ENCODE measurements around the gene PADI1. TPM values are rescaled to one million over a fixed set of nuclear protein-coding genes. Genes with fewer than 3 reads are reported as not detected.

Gene PADI1
- polyA plus RNA-seq, 1 experiment: not detected

DNA sequence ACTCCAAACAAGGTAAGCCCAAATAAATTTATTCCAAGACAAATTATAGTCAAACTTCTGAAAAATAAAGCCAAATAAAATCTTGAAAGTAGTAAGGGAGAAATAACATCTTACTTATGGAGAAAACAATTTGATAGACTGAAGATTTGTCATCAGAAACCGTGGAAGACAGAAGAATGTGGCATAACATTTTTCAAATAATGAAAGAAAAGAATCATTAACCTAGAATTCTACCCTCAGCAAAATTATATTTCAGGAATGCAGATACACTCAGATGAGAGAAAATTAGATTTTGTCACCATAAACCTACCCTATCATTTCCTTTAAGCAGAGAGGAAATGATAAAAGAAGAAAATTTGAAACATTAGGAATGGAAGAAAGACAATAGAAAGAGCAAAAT lies 27.3 kb upstream of the PADI1 start:
- CTCF ChIA-PET: no interaction called here
- POLR2A ChIA-PET: no interaction called here

DNA sequence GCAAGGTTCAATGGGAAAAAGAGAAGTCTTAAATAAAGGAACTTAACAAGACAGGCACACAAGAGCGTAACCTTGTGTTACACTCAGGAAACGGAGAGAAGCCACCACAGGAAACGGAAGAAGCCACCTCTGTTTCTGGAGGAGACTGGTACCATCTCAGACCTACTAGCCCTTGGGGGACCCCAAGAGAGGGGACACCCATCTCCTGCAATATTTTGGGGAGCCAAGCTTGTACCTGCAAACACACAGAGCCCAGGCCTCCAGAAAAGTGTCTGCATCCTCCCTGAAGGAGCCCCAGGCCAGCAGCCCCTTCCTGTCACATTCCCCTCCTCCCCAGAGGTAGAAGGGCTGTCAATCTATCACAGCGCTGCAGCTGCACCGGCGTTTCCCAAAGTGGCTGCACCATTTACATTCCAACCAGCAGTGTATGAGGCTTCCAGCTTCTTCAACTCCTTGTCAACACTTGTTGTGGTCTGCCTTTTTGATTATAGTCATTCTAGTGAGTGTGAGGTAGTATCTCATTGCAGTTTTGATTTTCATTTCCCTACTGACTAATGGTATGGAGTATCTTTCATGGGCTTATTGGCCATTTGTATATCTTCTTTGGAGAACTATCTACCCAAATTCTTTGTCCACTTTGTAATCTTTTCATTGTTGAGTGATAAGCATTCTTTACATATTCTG lies 23.0 kb upstream of the PADI1 start:
- POLR2A ChIA-PET: no interaction called here
- TF ChIP-seq, protein P1, sequence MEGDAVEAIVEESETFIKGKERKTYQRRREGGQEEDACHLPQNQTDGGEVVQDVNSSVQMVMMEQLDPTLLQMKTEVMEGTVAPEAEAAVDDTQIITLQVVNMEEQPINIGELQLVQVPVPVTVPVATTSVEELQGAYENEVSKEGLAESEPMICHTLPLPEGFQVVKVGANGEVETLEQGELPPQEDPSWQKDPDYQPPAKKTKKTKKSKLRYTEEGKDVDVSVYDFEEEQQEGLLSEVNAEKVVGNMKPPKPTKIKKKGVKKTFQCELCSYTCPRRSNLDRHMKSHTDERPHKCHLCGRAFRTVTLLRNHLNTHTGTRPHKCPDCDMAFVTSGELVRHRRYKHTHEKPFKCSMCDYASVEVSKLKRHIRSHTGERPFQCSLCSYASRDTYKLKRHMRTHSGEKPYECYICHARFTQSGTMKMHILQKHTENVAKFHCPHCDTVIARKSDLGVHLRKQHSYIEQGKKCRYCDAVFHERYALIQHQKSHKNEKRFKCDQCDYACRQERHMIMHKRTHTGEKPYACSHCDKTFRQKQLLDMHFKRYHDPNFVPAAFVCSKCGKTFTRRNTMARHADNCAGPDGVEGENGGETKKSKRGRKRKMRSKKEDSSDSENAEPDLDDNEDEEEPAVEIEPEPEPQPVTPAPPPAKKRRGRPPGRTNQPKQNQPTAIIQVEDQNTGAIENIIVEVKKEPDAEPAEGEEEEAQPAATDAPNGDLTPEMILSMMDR (IDR thresholded peaks at IDR 0.05; ENCODE audit: low read depth, low read length): no peak
- Histone ChIP-seq H3K4me3 (ENCODE audit: low read depth, low read length) (no peak overlapping the region), H3K27me3 (ENCODE audit: control insufficient read depth, insufficient read depth, low read length) (peaks cover 3% of the 10 kb centered on the region), H3K27ac (ENCODE audit: low read depth, low read length) (no peak overlapping the region), H3K9me3 (ENCODE audit: control insufficient read depth, insufficient read depth, low read length) (no peaks in the 10 kb centered on the region)
- no peak for DNase-seq (ENCODE audit: low read depth, low spot score)
- CTCF ChIA-PET: no interaction called here

More for the DNA sequence above, 27.3 kb upstream of the PADI1 start:
- Histone ChIP-seq H3K9me3 (ENCODE audit: control insufficient read depth, insufficient read depth, low read length) (peaks cover 4% of the 10 kb centered on the region; the same call in 1 of the 2 replicates), H3K27me3 (ENCODE audit: control insufficient read depth, insufficient read depth, low read length) (no peaks in the 10 kb centered on the region), H3K27ac (ENCODE audit: low read depth, low read length) (no peak overlapping the region), H3K4me3 (ENCODE audit: low read depth, low read length) (no peak overlapping the region)
- TF ChIP-seq, protein P1 (IDR thresholded peaks at IDR 0.05; ENCODE audit: low read depth, low read length): no peak
- DNase-seq (ENCODE audit: low read depth, low spot score): no peak

DNA sequence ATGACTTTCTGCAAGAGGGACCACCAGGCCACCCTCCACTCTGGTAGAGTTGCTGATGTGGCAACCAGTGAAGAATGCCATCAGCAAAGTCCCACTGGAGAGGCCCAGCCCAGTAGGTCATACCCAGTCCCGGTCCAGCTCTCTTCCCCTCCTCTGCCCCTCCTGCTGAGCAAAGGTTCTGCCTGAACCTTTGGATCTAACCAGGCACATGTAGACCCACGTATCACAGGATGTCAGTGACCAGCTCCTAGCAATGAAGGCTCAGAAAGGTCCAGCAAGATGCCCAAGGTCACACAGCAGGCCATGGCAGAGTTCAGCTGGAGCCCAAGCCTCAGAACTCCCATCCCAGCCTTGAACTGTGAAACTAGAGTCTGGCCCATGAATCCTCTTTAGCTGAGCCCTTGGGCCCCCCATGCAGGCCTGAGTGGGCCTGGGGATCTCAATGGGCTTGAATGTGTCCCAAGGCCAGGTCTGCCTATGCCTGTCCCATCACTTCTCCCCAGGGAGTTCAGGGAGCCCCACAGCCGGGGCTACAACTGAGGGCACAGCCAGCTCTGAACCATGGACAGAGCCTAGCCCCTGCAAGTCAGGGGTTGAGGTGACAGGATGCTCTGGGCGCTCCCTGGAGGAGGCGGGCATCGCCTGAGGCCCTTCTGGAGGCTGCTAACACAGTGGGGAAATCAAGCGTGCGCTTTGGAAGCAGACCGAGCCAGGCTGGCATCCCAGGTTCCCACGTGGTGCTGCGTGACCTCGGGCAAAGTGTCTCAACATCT lies 21.4 kb upstream of the PADI1 start:
- ChIA-PET POLR2A (no interaction called here), CTCF (no interaction called here)
- H3K27me3 ChIP-seq (ENCODE audit: control insufficient read depth, insufficient read depth, low read length): peaks cover 3% of the 10 kb centered on the region
- TF ChIP-seq, protein P1 (IDR thresholded peaks at IDR 0.05; ENCODE audit: low read depth, low read length): no peak
- H3K4me3 ChIP-seq (ENCODE audit: low read depth, low read length): no peak overlapping the region
- no peak overlapping the region for H3K27ac ChIP-seq (ENCODE audit: low read depth, low read length)
- DNase-seq (ENCODE audit: low read depth, low spot score): no peak
- no peaks in the 10 kb centered on the region for H3K9me3 ChIP-seq (ENCODE audit: control insufficient read depth, insufficient read depth, low read length)

DNA sequence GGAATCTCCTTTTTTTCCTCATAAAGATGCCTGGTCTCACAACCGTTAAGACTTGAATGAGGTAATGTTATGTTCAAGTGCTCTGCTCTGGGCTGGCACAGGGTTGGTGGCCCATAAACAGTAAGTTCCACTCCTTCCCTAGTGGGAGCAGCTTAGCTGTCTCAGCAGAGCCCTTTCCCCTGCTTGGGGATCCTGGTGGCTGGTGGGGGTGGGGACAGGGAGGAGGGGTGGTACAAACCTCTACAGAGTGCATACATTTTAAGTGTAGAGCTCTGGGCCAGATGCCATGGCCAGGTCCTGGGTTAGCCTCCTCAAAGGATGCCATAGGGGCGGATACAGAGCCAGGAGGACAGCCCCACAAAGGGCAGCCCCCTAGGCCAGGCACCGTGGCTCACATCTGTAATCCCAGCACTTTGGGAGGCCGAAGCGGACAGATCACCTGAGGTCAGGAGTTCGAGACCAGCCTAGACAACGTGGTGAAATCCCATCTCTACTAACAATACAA lies 20.7 kb upstream of the PADI1 start:
- no peak for DNase-seq (ENCODE audit: low read depth, low spot score)
- POLR2A ChIA-PET: no interaction called here
- H3K27ac ChIP-seq (ENCODE audit: low read depth, low read length): no peak overlapping the region
- H3K27me3 ChIP-seq (ENCODE audit: control insufficient read depth, insufficient read depth, low read length): peaks cover 3% of the 10 kb centered on the region
- no peaks in the 10 kb centered on the region for H3K9me3 ChIP-seq (ENCODE audit: control insufficient read depth, insufficient read depth, low read length)
- TF ChIP-seq, protein P1 (IDR thresholded peaks at IDR 0.05; ENCODE audit: low read depth, low read length): no peak
- no peak overlapping the region for H3K4me3 ChIP-seq (ENCODE audit: low read depth, low read length)
- CTCF ChIA-PET: no interaction called here

Data from AG04450 (cell line).